GM19452 (cell line): ENCODE data around the gene PFKFB3.
"Not testable (repeated sequence)": the region's sequence is repeated elsewhere in the genome, so short reads cannot be mapped to it uniquely, and the experiment has no call there.

Experiments used
- ATAC-seq: cut with Tn5 transposase; IDR thresholded peaks from one replicate; pipeline ENCODE4 v1.9.1; 2021; ENCODE audit not compliant: unreplicated experiment

PFKFB3 gene

GRCh38 chr10:6200734-6201515 is 1.8 kb upstream of the PFKFB3 start:
- no peak for ATAC-seq

DNA sequence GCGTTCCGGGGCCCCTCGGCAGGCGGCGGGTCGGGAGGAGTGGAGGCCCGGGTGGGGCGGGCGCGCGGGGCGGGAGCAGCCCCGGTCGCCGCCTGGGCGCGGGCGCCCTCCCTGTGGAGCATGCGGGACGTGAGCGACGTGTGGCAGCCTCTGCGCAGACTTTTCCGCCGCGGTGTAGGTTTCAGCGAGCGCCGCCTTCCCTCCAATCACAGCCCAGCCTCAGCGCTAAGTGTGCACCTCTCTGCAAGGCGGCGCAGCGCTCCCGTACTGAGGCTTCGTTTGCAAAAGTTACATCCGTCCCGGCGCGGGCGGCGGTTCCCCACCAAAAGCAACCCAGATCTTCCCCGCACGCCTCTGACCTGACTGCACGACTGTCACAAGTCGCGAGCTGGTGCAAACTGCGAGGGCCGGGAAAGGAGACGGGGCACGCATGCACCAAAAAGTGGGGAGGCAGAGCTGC is 1.2 kb upstream of the PFKFB3 start:
- peak; percentile 52 for ATAC-seq

DNA sequence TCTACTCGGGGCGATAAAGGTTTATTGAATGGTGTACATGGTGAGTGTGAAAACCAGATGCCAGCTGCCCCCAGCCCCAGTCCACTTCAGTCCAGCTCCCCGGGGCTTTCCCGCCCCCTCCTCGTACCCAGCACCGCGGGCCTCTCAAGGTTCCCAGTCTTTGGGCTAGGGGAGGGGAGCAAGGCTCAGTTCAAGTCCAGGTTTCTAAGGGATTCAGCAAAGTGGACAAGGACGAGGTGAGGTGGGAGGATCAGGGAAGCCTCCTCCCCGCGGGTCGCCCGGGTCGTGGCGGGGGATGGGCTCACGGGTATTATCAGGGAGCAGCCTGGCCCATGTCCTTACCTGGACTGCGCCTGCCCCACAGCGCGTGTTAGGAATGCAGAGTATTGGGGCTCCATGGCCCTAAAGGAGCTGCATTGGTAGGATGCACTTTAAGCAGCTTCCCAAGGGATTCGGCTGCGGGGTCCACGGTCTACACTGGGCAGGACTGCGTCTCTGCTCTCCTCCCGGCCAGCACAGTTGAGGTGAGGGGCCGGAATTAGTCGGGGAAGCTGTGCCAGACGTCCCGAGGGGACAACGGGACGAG is 541 bp upstream of the PFKFB3 start:
- ATAC-seq: no peak

DNA sequence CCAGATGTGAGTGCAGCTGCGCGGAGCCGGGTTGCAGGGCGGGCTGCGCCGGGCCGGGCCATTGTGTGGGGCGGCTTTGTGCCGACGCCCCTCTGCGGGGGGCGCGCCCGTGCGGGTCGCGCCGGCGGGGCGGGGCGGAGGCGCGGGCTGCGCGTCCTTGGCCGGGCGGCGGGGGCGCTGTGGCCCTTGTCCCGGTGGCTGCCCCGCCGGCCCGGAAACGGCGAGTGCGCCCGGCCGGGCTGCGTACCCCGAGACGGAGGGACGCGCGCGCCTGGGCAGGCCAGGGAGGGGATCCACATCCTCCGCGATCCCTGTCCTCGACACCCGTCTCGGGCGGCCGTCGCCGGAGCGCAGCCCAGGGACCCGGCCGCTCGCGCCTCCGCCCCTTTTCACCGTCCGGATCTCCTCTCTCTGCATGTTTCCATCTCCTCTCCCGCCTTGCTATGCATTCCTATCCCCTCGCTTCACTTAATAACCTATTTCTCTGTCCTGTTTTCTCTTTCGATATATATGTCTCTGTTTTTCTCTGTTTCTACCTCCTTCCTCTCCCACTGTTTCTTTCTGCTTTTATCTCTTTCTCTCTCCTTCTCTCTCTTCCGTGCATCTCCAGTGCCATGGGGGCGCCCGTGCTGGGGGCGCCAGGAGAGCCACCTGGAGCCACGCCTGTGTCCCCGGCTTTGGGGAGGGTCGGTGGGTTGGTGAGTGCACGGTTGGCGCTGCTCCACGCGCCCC is 765 bp downstream of the PFKFB3 start:
- ATAC-seq: peak; percentile 50

DNA sequence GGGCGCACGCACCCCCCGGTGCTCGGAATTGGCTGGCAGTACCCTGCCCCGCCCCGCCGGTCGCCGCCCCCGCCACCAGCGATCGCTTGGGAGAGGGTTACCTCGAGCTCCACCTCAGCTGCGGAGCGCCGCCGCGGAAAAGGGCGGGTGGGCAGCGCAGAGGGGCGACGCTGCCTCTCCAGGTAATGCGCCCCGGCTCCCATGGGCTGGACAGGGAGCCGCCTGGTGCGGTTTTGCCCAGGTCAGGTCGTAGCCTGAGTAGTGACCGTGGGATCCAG is 1.3 kb downstream of the PFKFB3 start:
- no peak for ATAC-seq

- no peak for ATAC-seq
Measured at GRCh38 chr10:6204341-6205191, 1.8 kb downstream of the PFKFB3 start.

GRCh38 chr10:6206486-6206885 is 3.8 kb downstream of the PFKFB3 start:
- not testable (repeated sequence) for ATAC-seq

GRCh38 chr10:6207658-6208057 is 4.9 kb downstream of the PFKFB3 start:
- ATAC-seq: no peak

DNA sequence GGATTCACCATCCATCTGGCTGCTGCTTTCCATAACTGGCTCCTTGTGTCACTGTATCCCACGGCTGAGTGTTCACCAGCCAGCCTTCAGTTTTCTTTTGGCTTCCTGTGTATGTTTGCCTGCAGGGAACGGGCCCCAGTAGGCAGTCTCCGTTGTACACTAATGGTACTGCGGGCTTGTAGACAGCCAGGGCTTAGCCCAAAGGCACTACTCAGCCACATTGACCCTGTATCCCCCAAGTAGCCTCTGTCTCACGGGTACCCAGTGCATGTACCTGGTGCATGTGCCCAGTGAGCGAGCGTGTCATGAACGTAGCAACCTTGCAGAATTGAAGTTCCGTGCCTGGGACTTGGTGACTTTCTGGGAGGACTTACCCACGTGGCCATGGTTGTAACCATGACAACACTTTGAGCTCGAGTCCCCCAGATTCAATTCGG is 6.1 kb downstream of the PFKFB3 start:
- ATAC-seq: no peak

DNA sequence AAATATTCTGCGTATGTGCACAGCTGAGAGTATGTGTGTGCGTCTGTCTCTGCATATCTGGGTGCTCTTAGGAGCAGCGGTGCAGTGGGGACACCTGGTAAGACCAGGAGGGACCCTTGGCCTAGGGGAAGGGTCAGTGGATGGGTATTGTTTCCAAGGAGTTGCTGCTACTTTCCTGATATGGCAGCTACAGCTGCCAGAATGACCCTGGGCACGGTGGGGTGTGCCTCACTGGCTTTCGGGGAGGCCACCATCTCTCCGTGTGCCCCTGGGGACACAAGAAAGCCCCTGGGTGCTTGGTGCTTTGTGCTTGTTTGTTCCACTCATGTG is 8.6 kb downstream of the PFKFB3 start:
- ATAC-seq: no peak

GRCh38 chr10:6211671-6212635 is 9.2 kb downstream of the PFKFB3 start:
- ATAC-seq: no peak

DNA sequence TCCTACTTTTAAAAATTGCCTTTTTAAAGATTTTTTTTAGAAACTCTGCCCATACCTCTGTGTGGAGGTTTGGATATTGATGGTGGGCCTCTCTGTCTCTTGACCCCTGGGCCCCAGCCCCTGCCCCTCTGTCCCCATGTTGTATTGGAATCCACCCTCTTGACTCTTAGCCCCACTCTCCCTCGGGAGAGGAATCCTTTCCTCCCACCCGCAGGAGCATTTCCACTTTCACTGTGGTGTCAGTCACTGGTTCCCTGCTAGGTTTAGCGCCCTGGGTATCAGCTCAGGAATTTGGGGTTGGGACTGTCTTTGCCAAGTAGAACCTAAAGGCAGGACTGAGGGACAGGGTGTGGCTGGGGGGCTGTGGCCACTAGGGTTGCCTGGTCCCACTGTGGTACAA is 10.1 kb downstream of the PFKFB3 start:
- no peak for ATAC-seq

- ATAC-seq: no peak
Measured at GRCh38 chr10:6213257-6213905, 10.6 kb downstream of the PFKFB3 start.

GRCh38 chr10:6213908-6214307 is 11.2 kb downstream of the PFKFB3 start:
- no peak for ATAC-seq

DNA sequence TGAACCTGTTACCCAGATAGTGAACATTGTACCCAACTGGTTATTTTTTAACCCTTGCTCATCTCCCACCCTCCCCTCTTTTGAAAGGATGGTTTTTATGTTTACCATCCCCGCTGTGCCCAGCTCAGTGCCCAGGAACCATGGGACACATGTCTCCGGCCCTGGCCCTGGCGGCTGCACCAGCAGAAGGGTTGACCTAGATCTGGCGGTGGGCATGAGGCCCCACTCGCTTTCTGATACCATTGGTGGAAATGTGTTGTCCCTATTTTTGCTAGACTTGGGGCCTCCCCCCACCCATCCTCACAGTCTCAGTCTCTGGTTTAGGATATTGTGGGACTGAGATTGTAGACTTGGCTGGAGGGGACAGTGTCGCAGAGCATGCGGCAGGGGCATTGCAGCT is 11.9 kb downstream of the PFKFB3 start:
- no peak for ATAC-seq

DNA sequence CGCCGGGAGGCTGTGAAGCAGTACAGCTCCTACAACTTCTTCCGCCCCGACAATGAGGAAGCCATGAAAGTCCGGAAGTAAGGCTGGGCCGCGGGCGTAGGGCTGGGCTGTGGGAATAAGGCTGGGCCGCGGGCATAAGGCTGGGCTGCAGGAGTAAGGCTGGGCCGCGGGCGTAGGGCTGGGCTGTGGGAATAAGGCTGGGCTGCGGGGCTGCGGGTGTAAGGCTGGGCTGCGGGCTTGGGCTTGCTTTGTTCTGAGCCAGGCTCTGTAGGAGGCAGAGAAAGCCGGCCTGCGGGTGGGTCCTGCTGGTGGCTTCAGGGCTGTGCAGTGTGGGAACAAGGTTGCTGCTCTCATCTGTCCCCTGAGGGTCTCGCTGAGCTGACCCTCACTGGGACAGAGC is 12.5 kb downstream of the PFKFB3 start:
- ATAC-seq: no peak

GRCh38 chr10:6215683-6216484 is 13.2 kb downstream of the PFKFB3 start:
- ATAC-seq: no peak

GRCh38 chr10:6216916-6217315 is 14.2 kb downstream of the PFKFB3 start:
- ATAC-seq: no peak

DNA sequence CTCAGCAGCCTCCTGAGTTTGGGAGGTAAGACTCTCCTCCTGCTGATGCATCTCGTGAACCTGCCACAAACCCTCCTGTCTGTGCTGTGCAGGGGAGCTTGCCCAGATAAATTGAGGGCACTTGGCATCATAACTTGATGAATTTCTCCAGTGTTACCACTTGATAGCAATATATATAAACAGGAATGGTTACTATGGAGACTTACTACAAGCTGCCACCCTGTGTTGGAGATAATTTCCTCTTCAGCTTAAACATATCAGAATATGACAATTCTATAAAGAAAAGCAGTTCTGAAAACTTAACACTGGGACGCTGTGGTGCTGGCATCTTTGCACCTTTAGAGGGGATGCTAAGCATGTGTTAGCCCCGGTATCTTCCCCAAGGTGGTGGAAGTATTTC is 14.9 kb downstream of the PFKFB3 start:
- no peak for ATAC-seq
